Activated CD4-positive, alpha-beta T cell treated with anti-CD3 and anti-CD28 coated beads, Interleukin-2, amount 10 ng/mL, durations not matched to agents 24 days and 14 days (primary cell): ENCODE data around the gene SRSF10. TPM values are rescaled to one million over a fixed set of nuclear protein-coding genes. Genes with fewer than 3 reads are reported as not detected.
"Not testable (repeated sequence)": the region's sequence is repeated elsewhere in the genome, so short reads cannot be mapped to it uniquely, and the experiment has no call there.

Experiments
- DNase-seq: peaks from one replicate; pipeline ENCODE4 v3.0.0; 2022
- H3K27ac Mint-ChIP-seq: one replicate; pipeline ENCODE4 v1.8.0; 2022; ENCODE audit warnings: mild to moderate bottlenecking, mixed read lengths
- H3K27me3 Mint-ChIP-seq: one replicate; pipeline ENCODE4 v1.8.0; 2022; ENCODE audit warnings: mixed read lengths
- H3K36me3 Mint-ChIP-seq: one replicate; pipeline ENCODE4 v1.8.0; 2022; ENCODE audit warnings: low read depth, mild to moderate bottlenecking, mixed read lengths
- H3K4me1 Mint-ChIP-seq: one replicate; pipeline ENCODE4 v1.8.0; 2021; ENCODE audit warnings: mixed read lengths
- H3K4me3 Mint-ChIP-seq: one replicate; pipeline ENCODE4 v1.8.0; 2022; ENCODE audit warnings: mild to moderate bottlenecking, moderate library complexity, mixed read lengths
- H3K9me3 Mint-ChIP-seq: one replicate; pipeline ENCODE4 v1.8.0; 2021; ENCODE audit warnings: mixed read lengths
- intact Hi-C: fragments of 100-400 bp; cut with micrococcal nuclease; formaldehyde crosslinking; loops from one replicate; pipeline ENCODE4 v1.15.1; 2023
- total RNA-seq: library from RNA; stranded (reverse); gene quantifications from 2 replicates; pipeline ENCODE4 v1.2.3, GENCODE V29; 2022

The SRSF10 gene
- 236 and 247 TPM in 2 replicates for total RNA-seq

DNA sequence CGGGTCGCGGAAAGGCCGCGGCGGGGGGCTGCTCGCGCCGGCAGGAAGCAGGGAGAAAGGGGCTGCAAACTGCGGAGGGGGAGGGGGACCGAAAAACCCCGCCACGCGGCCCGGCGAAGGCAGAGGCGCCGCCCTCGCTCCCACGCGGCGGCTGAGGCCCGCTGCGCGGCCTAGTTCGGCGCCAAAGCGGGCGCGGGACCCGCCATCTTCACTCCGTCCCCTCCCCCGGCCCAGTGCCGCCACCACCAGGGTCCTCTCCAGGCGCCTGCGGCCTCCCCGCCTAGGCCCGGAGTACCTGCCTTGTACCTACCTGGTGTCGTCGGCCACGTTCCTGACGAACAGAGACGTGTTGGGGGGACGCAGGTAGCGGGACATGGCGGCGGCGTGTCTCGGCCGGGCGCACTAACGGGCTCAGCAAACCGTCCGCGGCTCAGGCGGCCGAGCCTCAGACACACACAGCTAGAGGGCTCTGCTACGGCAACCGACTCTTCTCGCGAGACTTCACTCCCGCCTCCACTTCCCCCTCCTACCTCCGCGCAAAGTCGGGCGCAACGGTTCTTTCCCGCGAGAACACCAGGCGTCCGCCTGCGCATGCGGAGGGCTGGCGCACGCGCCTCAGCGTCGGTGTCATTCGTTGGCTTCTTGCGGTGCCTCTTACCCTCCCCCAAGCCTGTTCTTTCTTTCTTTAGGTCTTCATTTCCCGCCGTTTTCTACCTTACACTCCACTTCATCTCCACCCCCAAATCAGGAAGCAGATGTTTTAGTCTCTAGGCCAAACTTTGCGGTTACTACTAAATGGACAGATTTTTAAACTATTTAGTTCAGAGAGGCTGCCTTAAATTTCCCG lies at the start of gene SRSF10:
Gene SRSF10, minus strand, starts transcription at position 447 of the 847 bp plus-strand sequence. Its CDS starts 72 bp downstream, at position 375.
- Mint-ChIP-seq H3K9me3 (no peaks in the 10 kb centered on the region), H3K36me3 (peaks cover 42% of the 10 kb centered on the region), H3K4me1 (peaks cover 30% of the 10 kb centered on the region), H3K27me3 (peaks cover 2% of the 10 kb centered on the region), H3K27ac (peak within 1 kb of the TSS; percentile 96), H3K4me3 (peak within 1 kb of the TSS; percentile 98)
- DNase-seq = peak; percentile 99
- intact Hi-C loops = loop anchor here (1.0 to 10.0 kb wide), 4 partner anchors 21 to 662 kb away; partner anchors contain the start of genes IFNLR1, PNRC2, RCAN3 and SRRM1

DNA sequence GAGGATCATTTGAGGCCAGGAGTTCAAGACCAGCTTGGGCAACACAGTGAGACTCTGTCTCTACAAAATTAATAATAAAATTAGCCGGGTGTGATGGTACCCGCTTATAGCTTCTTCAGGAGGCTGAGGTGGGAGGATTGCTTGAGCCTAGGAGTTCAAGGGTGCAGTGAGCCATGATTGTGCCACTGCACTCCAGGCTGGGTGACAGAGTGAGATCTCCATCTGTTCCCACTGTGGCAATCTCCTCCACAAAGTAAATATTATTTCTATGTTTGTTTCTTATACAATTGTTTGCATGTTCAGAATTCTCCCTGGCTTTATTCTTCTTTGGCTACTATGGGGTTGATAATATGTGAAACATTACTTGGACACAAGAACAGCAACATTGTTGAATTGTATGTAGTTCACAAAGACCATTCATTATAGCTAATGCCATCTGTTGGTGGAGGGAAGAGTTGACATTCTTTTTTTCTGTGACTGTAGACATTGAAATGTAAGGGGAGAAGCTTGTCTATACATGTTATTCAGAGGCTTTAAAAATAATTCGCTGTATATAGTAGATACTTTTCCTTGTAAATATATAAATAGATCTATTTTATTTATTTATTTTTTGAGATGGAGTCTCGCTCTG lies 47.8 kb upstream of the SRSF10 start:
- H3K4me3 Mint-ChIP-seq = no peak overlapping the region
- no peaks in the 10 kb centered on the region for H3K9me3 Mint-ChIP-seq
- H3K27me3 Mint-ChIP-seq = no peaks in the 10 kb centered on the region
- peak; percentile 57 for DNase-seq
- intact Hi-C loops = no loop called here
- H3K36me3 Mint-ChIP-seq = no peaks in the 10 kb centered on the region
- H3K4me1 Mint-ChIP-seq = peaks cover 2% of the 10 kb centered on the region
- H3K27ac Mint-ChIP-seq = no peak overlapping the region

DNA sequence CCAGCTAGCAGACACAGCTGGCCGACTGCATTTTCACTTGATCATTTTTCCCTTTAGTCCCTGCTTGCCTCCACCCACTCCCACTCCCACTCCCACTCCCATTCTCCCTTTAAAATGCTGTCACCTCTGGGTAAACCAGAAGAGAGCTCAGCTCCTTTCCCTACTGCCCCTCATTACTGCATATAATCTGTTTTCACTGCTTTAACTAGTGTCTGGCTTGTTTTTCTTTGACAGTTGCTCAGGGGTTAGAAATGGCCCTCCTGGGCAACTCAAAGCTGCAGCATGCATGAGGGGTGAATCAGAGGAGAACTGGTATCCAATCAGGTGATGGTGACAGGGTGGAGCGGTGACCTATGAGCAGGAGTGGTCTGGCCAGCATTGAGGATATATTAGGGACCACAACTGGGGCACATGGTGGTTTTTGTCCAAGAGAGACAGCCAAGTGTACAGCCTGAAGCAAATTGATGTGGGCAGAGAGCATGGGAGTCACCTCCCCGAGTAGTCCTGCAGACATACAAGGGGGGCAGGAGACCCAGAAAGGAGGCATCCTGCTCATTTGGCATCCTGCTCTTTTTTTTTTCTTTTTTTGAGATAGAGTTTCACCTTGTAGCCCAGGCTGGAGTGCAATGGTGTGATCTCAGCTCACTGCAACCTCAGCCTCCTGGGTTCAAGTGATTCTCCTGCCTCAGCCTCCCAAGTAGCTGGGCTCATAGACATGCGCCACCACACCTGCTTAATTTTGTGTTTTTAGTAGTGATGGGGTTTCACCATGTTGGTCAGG lies 42.6 kb upstream of the SRSF10 start:
- Mint-ChIP-seq H3K4me3 (no peak overlapping the region), H3K27ac (no peak overlapping the region), H3K27me3 (peaks cover 5% of the 10 kb centered on the region), H3K4me1 (no peaks in the 10 kb centered on the region), H3K9me3 (no peaks in the 10 kb centered on the region), H3K36me3 (no peaks in the 10 kb centered on the region)
- intact Hi-C loops = no loop called here
- DNase-seq = no peak

DNA sequence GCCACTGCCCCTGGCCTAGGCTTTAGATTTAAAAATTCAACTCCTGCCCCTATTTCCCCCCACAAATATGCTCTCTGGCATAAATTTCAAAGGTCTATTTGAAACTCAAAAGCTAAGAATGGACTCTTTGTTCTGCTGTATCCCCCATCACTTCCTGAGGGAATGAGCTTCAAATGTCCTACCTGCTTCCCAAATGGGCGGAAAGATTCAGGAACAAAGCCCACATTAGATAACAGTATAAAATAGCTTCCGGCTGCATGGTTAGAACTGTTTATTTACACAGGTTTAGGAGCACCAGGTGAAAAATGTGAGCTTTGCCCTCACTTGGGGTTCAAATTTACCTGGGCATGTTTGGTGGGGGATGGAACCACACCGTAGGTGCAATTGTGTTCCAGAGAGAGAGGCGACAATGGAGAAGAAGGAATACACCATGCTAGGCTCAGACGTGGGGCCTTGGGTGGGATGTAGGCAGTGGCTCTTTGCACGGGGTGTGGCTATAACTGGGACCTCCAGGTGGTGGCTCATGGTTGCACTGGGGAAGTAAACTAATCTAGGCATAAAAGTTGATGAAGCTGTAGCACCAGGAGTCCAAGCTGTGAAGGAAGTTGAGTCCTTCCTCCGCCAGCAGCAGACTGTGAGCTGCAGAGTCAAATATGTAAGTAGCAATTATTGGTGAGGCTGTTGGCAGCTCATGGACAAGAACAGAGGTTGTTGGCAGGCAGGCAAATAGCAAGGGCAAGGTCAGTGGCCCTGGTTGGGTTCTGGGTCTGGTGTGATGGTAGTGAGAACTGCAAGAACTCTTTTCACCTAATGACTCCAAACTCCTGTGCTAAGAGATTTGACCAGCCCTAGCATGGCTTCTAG lies 41.5 kb upstream of the SRSF10 start:
- Mint-ChIP-seq H3K27ac (no peak overlapping the region), H3K4me3 (no peak overlapping the region), H3K27me3 (peaks cover 7% of the 10 kb centered on the region), H3K36me3 (no peaks in the 10 kb centered on the region), H3K4me1 (no peaks in the 10 kb centered on the region), H3K9me3 (no peaks in the 10 kb centered on the region)
- intact Hi-C loops = no loop called here
- DNase-seq = no peak

DNA sequence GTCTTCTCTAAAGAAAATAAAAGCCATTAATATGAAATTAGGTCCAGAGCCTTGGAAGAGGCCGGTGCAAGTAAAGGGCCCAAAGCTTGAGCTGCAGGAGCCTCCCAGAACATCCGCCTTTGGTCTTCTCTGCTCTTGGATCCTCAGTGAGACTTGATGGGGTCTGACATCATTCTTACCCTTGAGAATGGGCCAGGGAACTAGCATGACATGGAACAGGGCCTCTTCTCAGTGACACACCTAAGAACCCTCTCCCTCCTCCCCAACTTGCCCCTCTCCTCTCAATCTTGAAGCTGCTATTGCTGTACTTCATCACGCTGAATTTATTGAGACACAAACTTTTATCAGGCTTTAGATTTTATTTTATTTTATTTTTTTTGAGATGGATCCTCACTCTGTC lies 40.3 kb upstream of the SRSF10 start:
- intact Hi-C loops = no loop called here
- peaks cover 7% of the 10 kb centered on the region for H3K27me3 Mint-ChIP-seq

DNA sequence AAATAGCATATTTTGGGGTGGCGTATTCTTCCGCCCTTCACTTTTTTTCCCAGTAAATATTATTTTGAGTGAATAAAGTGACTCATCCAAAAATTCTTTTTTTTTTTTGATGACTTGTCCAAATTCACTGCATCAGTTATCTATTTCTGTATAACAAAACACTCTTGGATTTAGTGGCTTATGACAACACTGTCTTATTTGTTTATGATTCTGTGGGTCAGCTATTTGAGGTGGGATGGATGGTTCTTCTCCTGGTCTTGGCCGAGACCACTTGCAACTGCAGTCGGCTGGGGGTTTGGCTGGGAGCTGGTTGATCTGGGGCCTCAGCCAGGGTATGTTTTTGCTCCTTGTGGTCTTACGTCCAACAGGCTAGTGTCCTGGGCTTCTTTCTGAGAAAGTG lies 39.9 kb upstream of the SRSF10 start:
- H3K36me3 Mint-ChIP-seq = no peaks in the 10 kb centered on the region
- DNase-seq = no peak
- H3K27me3 Mint-ChIP-seq = peaks cover 7% of the 10 kb centered on the region
- no peak overlapping the region for H3K4me3 Mint-ChIP-seq
- intact Hi-C loops = no loop called here
- H3K27ac Mint-ChIP-seq = no peak overlapping the region
- H3K4me1 Mint-ChIP-seq = no peaks in the 10 kb centered on the region
- no peaks in the 10 kb centered on the region for H3K9me3 Mint-ChIP-seq

More for the DNA sequence above, 40.3 kb upstream of the SRSF10 start:
- Mint-ChIP-seq H3K9me3 (no peaks in the 10 kb centered on the region), H3K4me3 (no peak overlapping the region), H3K36me3 (no peaks in the 10 kb centered on the region), H3K4me1 (no peaks in the 10 kb centered on the region), H3K27ac (no peak overlapping the region)
- no peak for DNase-seq

DNA sequence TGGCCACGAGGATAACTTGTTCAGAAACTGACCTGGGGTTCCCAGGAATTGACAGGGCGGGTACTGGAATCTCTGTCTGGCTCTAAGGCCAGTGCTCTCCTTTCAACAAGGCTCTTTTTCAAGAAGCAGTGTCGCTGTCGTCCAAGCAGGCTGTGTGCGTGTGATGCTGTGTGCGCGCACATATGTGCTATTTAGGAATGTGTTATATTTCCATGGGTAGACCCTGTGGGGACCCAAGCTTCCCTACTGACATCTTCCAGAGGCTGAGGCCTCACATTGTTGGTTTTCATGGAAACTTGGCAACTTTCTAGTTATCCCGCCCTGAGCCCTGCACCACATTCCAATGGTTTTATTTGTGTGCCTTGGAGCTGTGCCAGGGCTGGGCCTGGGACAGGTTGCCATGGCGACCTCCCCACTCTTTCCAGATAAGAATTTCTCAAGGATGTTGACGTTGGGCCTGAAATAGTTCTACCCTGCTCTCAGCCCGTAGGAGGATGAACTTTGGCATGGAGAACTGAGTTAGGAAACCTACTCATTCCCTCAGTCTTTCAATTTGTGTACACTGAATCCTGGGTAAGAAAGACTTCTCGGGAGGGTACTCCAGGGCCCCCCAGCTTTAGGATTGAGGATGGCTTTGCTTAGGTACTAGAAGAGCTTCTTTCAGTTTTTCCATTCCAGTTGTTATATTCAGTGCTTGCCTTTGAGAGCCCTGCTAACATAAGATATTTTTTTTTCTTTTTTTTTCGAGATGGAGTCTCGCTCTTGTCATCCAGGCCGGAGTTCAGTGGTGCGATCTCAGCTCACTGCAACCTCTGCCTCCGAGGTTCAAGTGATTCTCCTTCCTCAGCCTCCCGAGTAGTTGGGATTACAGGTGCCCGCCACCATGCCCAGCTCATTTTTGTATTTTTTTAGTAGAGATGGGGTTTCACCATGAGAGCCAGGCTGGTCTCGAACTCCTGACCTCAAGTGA lies 38.8 kb upstream of the SRSF10 start:
- H3K36me3 Mint-ChIP-seq = no peaks in the 10 kb centered on the region
- H3K27ac Mint-ChIP-seq = no peak overlapping the region
- peaks cover 11% of the 10 kb centered on the region for H3K27me3 Mint-ChIP-seq
- no peaks in the 10 kb centered on the region for H3K9me3 Mint-ChIP-seq
- intact Hi-C loops = no loop called here
- no peak for DNase-seq
- no peaks in the 10 kb centered on the region for H3K4me1 Mint-ChIP-seq
- no peak overlapping the region for H3K4me3 Mint-ChIP-seq

DNA sequence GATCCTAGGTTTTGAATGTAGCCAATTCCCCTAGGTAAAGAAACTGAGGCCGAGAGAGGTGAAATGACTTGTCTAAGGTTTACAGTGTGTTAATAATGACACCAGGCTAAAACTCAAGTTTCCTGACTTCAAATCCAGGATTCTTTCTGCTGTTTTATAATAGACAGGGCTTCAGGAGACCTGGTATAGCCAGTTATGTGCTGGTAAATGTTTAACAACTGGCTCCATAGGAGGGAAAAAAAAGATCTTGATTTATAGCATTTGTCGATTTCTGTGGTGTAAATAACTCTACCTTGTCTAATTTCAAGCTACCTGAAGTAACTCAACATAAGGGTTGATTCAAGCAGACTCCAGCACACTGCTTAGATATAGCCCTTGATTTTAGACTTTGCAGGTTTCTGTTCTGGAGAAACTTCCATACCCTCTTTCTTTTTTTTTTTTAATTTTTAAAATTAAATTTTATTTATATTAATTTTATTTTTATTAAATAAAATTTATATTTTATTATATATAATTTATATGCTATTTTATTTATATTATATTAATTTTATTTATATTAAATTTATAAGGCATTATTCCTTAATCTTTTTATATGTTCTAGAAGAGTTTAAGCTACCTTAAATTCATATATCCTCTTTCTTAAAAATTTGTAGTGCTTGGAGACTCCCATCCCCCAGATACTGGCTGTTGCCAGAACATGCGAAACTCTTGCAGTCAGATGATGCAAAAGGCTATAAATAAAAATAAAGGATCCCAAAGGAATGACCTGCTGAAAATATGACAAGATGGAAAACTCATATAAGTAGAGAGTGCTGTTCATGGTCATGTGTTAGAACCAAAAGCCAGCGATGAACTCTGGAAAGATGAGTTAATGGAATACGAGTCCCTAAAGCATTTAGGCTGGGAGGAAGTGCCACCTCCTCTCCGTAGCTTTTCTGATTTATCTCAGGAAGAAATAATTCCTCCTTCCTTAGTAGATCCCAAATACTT lies 35.4 kb upstream of the SRSF10 start:
- H3K9me3 Mint-ChIP-seq = no peaks in the 10 kb centered on the region
- DNase-seq = no peak
- no peak overlapping the region for H3K4me3 Mint-ChIP-seq
- no peaks in the 10 kb centered on the region for H3K36me3 Mint-ChIP-seq
- intact Hi-C loops = no loop called here
- peaks cover 1% of the 10 kb centered on the region for H3K4me1 Mint-ChIP-seq
- H3K27ac Mint-ChIP-seq = no peak overlapping the region
- peaks cover 17% of the 10 kb centered on the region for H3K27me3 Mint-ChIP-seq

DNA sequence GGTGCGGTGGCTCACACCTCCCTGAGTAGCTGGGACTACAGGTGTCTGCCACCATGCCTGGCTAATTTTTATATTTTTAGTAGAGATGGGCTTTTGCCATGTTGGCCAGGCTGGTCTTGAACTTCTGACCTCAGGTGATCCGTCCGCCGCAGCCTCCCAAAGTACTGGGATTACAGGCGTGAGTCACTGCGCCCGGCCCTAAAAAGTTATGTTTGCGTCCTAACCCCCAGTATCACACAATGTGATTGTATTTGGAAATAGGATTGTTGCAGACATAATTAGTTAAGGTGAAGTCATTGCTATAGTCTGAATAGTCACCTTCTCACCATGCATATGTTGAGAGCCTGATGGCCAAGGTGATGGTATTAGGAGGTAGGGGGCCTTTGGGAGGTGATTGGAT lies 32.8 kb upstream of the SRSF10 start:
- H3K4me3 Mint-ChIP-seq, DNase-seq: not testable (repeated sequence)

DNA sequence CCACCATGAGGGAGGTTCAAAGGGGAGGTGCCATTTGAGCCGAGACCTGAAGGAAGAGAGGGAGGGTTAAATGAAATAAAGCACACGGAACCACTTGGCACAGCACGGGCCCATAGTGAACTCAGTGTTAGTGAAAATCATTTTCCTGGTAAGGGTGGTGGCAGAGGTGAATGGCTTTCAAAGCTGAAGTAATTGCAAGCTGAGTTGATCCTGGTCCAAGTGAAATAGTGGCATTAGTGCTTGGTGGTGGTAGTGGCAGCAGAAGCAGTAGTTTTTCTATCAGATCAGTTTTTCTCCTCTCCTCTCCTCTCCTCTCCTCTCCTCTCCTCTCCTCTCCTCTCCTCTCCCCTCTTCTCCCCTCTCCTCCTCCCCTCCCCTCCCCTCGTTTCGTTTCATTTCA lies 30.5 kb upstream of the SRSF10 start:
- intact Hi-C loops = no loop called here
- peaks cover 4% of the 10 kb centered on the region for H3K9me3 Mint-ChIP-seq
- no peak overlapping the region for H3K27ac Mint-ChIP-seq
- no peak overlapping the region for H3K4me3 Mint-ChIP-seq
- H3K4me1 Mint-ChIP-seq = peaks cover 1% of the 10 kb centered on the region
- H3K27me3 Mint-ChIP-seq = peaks cover 29% of the 10 kb centered on the region
- no peaks in the 10 kb centered on the region for H3K36me3 Mint-ChIP-seq
- no peak for DNase-seq

More for the DNA sequence above, 32.8 kb upstream of the SRSF10 start:
- H3K9me3 Mint-ChIP-seq, H3K36me3 Mint-ChIP-seq, H3K27ac Mint-ChIP-seq, H3K4me1 Mint-ChIP-seq, intact Hi-C loops: not testable (repeated sequence)
- peaks cover 25% of the 10 kb centered on the region for H3K27me3 Mint-ChIP-seq

DNA sequence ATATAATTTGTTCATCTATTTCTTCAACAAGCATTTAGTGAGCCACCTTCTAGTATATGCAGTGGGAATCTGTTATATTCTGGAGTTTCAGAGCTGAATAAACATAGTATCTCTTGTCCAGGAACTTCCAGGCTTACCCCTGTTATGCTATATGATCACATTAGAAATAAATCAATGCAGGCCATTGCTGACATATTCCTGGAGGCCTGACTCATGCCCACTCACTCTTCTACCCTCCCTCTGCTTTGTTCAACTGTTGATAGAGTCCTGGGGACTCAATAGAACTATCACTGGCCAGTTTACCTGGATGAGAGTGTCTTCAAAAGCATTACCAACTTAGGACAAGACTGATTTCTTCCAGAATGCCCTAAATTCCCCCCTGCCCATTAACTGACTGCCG lies 29.3 kb upstream of the SRSF10 start:
- Mint-ChIP-seq H3K9me3 (peaks cover 4% of the 10 kb centered on the region), H3K4me1 (peaks cover 1% of the 10 kb centered on the region), H3K27me3 (peaks cover 27% of the 10 kb centered on the region), H3K4me3 (no peak overlapping the region), H3K27ac (no peak overlapping the region), H3K36me3 (no peaks in the 10 kb centered on the region)
- intact Hi-C loops = no loop called here
- DNase-seq = no peak
